Hepatic stellate cell (primary cell): ENCODE data around the gene ST6GALNAC3.
A peak's percentile ranks its signal among the peaks of the same experiment; 100 is the strongest.
"Not testable (repeated sequence)": the region's sequence is repeated elsewhere in the genome, so short reads cannot be mapped to it uniquely, and the experiment has no call there.

Experiments used
- DNase-seq: peaks from one replicate; pipeline ENCODE4 v3.0.0; 2011; ENCODE audit warnings: low spot score

Gene ST6GALNAC3

DNA sequence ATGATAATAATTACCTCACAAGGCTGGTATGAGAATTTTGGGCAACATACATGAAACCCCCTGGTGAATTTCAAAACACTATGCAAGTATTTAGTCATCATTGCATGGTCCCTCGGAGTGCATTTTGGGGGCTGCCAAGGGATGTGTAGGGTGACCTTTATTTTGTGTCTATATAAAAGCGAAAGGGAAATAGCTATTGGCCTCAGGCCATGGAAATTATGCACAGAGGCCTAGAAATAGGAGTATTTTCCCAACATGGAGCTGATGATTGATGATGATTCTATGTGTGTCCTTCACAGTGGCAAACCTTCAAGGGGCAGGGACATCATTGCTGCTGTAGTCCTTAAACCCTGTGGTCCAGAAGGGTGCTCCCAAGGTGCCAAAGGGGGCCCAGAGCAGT lies 265.5 kb downstream of the ST6GALNAC3 start:
- no peak for DNase-seq

DNA sequence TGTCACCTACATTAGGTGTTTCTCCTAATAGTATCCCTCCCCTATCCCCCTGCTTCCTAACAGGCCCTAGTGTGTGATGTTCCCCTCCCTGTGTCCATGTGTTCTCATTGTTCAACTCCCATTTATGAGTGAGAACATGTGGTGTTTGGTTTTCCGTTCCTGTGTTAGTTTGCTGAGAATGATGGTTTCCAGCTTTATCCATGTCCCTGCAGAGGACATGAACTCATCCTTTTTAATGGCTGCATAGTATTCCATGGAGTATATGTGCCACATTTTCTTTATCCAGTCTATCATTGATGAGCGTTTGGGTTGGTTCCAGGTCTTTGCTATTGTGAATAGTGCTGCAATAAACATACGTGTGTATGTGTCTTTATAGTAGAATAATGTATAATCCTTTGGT lies 267.3 kb downstream of the ST6GALNAC3 start:
- DNase-seq = not testable (repeated sequence)

DNA sequence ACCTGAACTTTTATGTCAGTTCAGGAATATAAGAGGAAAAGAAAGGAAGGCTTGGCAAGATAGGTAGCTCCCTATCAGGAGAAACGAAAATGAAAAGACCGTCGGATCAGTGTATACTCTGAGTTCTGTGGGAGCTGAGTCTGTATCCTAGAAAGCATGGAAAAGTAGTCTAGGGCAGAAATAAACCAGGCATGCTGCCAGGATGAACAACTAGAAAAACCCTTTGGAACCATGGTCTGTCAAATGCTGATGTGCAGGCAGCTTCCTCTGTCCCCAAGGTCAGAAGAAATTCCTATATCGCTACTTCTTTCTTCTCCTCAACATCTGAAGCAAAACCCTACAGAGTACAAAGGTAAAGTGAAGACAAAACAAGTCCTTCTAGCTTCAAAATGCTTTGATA lies 268.8 kb downstream of the ST6GALNAC3 start:
- DNase-seq = no peak

DNA sequence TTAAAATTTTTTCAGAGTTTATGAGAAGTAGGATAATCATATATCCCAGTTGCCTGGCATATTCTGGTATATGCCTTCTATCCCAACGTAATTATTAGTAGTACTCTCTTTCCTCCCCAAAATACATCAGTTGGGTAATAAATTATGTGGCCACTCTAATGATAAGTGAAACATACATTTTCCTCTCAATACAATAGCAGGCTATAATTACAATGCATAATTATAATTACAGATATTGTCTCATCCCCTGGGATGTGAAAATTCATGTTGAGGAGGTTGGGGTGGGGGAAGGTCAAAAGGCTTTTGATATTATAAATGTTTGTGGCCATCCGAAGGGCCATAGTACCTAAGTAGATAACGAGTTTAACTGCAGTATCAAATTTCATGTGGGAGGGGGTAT lies 277.1 kb downstream of the ST6GALNAC3 start:
- no peak for DNase-seq

DNA sequence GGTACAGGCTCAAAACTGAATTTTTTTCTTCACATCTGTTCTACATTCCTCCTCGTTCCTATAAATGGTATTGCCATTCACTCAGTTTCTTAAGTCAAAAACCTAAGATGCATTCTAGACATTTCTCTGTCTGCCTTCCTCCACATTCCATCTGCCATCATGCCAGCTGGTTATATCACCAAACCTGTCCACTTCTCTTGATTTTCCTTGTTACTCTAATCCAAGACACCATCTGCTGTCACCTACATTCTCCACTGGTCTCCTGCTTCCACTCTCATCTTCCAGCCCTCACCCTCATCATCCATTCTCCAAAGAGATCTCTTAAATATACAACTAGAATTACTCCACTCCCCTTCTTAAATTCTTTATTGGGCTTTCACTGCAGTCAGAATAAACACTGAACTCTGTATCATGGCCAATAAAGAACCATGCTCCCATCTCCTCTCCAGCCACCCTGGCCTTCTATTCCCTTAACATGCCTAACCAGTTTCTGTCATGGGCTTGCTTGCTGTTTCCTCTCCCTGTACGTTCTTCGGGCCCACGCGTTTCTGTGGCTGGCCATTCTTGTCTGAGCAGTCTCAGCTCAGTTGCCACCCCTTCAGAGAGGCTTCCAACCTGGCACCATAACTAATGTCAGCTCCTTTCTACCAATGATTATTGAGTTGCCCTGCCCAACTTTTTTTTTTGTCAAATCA lies 278.3 kb downstream of the ST6GALNAC3 start:
- DNase-seq = no peak

DNA sequence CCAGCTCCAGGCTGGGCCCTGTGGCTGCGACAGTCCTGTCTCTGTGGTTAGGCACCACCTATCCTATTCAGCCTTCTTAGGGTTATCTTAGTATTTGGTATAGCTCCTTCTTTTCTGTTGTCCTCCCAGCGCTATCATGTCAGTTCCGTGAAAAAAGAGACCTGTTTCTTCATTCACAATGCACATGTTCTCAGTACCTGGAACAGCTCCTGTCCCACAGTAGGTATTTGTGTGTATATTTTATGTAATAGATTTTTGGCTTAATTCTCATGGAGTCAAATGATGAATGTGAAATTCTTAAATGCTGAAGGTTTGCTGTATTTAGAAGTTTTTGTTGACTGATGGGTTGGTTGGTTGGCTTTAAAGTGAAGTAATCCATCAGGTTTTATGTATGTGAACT lies 279.7 kb downstream of the ST6GALNAC3 start:
- no peak for DNase-seq

DNA sequence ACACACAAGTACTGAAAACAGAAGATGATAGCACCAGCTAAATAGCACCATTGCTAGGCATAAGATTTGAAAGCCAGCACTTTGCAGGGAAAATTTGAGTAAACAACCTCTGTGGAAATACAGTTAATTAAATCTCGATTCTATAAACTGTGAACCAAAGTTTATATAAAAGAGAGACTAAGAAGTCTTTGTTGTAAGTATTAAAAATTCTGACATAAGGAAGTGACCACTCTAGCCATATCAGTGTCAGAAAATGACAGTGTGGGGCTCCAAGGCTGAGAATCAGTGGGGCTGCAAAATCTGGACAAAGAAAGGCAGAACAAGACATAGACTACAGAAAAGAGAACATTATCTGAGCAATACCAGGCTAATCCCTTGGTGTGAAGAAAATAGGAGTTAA lies 292.2 kb downstream of the ST6GALNAC3 start:
- no peak for DNase-seq

DNA sequence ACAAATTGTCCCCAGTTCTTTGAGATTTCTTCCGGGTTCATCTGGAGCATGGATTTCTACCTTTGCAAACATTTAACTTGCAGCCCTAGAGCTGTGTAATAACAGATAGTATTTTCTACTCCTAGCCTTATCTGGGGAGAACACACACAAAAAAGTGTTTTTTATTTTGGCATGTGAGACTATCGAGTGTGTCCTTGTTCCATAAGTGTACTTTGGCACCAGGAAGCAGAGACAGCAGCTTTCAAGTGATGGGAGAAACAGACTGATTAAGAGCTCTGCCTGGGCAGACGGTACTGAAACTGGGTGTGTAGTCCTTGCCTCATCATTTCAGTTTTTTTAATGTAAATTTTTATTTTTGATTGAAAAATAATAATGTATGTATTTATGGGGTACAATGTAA lies 297.4 kb downstream of the ST6GALNAC3 start:
- no peak for DNase-seq

DNA sequence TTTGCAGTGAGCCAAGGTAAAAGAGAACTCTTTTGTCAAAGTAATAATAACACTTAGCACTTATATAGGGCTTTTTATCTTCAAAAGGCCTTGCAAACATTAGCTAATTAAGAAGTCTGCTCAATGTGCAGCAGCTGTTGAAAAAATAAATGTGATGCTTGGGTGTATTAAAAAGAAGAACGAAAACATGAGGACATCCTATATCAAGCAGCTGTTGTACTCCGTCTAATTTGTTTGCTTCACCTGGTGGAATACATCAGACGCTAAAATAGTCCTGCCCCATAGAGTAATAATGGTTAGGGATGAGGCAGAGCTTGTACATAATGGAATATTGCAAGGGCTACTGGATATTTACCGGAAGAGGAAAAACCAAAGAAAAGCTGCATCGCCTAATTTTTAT lies 299.5 kb downstream of the ST6GALNAC3 start:
- DNase-seq = no peak

DNA sequence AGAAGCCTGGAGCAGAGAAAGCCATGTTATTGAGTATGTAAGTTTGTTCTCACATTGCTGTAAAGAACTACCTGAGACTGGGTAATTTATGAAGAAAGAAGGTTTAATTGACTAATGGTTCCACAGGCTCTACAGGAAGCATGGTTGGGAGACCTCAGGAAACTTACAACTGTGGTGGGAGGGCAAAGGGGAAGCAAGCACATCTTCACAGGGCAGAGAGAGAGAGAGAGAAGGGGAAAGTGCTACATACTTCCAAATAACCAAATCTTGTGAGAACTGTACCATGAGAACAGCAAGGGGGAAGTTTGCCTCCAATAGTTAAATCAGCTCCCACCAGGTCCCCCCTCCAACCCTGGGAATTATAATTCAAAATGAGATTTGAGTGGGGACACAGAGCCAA lies 302.7 kb downstream of the ST6GALNAC3 start:
- no peak for DNase-seq

DNA sequence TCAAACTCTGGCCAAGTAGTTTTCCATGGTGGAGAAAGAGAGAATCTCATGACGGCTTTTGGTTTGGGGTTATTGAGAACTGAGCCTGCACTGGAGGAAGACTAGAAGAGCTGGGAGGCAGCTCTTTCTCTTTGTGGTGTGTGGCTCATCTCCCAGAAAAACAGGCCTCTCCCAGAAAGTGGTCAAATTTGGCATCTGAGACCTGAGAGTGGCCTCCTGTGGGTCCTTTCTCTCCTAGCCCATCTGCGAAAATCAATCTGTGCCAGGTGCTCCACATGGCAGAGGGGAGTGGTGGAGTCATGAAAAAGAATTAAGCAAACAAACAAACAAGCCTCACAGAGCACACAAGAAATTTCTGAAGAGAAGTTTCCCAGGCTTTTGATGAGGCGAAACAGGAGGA lies 305.0 kb downstream of the ST6GALNAC3 start:
- no peak for DNase-seq

DNA sequence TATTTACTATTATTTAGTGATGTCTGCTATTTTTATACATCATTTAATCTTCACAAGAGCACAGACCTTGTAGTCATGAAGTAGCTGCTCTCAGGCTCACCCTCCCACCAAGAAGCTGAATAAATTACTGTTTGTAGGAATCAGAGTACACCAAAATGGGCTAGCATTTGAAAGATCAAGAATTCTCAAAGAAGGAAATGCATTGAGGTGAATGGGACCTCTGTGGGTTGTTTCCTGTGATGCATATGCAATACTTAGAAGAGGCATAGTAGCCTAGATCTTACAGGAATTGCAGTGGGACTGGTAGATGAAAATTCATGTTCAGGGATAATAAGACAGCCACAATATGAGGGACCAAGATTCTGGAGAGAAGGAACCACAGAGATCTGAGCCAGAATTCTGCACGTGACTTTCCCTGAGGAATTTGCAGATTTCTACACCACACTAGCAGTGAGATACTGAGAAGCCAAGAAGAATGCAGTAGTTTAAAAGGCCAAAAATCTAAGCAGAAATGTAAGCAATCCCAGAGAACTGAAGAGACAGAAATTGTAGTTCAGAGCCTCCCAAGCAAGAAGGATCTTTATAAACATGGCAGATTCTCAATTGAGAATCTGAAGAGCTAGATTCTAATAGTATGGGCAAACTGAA lies 307.0 kb downstream of the ST6GALNAC3 start:
- no peak for DNase-seq

DNA sequence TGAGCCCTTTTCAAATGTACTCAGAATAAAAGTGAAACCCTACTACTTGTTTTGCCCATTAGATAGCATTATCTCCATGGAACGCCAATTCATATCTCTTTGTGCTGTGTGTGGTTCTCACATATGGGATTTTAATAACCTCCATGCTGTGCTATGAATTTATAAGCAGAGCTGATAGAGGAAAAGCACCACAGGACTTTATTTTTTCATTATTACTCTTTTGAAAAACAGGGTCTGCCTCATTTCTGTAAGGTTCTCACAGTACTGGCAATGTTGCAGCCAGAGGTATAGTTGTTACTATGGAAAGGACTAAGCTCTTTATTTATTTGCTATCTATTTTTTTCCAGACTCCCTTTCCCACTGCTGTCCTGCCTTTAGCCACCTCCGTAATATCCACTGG lies 313.7 kb downstream of the ST6GALNAC3 start:
- no peak for DNase-seq

DNA sequence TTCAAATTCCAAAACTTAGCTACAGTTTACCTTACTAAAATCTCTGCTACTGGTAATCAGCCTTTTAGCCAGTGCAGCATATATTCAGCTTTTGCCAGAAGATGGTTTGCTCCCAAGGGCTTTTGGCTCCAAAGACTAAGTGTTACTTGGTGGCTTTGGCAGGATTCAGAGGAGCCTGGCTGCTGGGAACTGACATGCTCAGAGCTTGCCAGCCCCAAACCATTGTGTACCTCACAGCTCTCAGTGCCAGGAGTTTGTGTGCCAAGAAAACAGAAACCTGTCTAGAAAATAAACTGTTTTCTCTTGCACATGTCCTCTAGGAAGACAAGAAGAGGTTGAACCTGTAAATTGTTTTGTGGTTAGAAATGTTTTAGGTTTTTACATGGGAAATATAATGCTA lies 315.9 kb downstream of the ST6GALNAC3 start:
- no peak for DNase-seq

DNA sequence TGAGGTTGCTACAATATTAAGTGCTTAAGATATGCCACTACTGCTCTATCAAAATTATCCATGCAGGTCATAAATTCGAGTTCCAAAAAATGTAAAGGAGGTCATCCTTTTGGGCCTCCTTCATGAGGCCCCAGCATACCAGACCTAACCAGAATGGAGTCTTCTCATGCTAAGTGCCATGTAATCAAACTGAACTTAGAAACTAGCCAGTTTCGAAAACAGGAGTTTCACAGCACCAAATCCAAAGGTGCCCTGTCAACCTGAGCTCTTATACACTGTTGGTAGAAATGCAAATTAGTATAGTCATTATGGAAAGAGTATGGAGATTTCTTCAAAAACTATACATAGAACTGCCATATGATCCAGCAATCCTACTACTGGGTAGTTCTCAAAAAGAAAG lies 320.5 kb downstream of the ST6GALNAC3 start:
- no peak for DNase-seq

DNA sequence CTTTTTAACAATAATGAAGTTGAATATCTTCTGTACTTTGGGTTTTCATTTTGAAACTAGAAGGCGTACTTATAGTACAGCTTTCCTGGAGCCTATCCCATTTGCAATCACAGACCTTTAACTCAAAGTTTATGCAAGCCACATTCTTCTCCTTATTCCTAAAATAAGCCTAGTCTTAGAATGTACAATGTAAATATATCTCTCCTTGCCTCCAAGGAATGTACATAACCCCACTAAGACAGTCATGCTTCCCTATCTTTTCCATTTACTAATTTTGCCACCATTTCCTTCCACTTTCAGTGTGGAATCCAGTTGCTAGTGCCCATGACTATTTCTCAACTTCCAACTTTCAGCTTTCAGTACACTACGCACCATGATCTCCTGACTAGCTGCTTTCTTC lies 327.6 kb downstream of the ST6GALNAC3 start:
- DNase-seq = no peak

DNA sequence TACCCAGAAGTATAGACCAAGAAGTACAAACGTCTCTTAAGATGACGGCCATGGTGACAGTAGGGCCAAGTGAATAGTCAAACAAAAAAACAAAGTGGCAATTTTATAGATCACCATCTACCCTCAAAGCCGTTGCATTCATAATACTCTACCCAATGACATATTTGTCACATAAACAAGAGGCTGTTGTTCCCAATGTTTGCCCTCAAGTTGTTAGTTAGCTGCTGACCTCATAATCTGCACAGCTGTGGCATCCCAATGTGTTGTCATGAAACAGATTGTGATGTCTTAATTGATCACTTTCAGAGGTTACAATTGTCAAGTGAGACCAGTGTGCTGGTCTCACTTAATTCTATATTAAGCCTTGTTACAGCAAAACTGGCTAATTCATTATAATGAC lies 333.8 kb downstream of the ST6GALNAC3 start:
- DNase-seq = no peak

DNA sequence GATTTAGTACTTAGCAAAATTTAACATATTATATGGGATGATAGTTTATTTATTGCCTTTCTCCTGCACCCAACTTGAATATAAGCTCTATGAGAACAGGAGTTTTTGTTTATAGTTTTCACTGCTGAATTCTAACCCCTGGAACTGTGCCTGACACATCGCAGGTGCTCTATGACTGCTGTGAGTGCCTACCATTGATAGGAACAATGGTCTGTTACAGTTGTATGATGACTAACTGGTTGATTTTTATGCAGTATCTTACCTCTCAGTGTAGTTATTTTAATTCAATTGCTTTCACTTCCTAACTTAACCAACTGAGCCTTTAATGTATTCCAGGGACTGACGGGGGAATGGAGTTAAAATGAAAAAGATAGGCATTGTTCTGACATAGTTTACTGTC lies 336.0 kb downstream of the ST6GALNAC3 start:
- DNase-seq = no peak

DNA sequence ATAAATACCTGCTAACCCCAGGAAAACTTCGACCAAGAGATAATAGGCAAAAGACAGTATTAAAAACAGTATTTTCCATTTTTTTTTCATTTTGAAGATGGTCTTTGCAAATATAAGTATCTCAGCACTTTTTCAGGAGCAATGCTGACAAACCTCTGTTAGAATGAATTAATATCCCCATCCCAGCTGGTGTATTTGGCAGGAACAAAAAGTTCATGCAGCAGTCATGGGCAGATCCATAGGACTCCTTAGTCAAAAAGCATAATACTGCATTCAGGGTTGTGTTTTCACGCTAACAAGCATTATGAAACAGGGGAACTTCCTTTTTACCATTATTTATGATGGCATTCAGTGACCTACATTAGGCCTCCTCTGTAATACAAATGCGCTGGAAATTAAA lies 344.0 kb downstream of the ST6GALNAC3 start:
- DNase-seq = no peak

DNA sequence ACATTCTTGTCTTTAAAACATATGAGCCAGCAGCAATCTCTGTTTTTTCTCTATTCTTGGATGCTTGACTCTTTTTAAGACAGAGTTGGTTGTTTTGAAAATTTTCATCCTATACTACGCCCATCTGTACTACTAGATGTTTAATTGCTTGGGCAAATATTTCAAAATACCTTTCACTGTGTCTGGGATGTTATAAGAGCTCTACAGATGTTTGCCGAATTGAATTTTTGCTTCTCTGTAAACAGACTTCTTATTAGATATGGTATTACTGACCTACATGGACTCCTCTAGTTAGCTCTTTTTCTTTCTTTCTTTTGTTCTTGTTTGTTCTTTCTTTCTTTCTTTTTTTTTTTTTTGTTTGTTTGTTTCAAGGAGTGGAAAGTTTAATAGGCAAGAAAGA lies 345.1 kb downstream of the ST6GALNAC3 start:
- DNase-seq = no peak

DNA sequence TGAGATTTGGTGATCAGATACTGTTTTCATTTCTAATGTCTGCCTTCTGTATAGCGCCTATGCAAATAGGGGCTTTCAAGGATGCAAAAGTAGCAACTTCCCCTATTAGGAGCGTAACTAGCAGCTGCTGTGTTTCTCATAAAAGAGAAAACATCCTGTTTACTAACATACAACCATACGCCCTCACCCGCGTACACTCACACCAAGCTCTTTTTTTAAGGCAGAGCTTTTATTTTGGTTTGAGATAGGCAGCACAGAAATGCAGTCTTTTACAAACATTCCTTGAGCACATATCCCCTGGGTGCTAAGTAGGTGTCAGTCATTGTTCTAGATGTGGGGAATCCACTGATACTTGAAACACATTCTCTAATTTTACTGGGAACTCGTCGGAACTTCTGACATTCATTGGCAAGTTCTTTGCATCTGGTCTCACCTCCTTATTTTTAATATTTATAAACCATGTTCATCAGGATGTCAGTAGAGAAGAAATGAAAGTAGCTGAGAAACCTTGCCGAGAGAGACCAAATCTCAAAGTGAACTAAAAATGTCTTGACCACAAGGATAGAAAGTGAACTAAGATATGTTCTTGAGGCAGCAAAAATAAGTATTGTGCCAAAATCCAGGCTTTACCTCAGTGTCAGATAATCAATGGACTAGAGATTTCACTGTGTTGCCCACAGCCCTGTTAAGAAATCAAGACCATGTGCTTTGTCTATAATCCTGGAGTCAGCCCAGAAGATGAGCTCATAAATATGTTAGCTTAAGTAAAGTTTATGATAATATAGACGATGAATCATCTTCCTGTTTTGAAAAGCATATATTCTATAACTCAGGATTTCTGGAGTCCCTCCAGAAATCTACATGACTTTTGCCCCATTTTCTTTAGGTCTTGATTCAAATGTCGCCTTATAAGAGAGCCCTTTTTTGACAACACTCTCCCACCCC lies 350.9 kb downstream of the ST6GALNAC3 start:
- peak; percentile 1 for DNase-seq

DNA sequence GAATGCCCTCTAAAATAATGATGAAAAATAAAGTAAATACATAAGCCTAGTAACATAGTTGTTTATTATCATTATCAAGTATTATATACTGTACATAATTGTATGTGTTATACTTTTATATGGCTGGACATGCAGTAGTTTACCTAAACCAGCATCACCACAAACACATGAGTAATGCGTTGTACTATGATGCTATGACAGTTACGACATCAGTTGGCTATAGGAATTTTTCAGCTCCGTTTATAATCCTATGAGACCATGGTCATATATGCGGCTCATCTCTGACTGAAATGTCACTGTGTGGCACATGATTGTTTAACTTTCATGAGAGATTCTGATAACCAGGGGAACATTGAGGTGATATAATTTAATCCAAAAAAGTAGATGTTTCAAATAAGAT lies 352.1 kb downstream of the ST6GALNAC3 start:
- DNase-seq = no peak

DNA sequence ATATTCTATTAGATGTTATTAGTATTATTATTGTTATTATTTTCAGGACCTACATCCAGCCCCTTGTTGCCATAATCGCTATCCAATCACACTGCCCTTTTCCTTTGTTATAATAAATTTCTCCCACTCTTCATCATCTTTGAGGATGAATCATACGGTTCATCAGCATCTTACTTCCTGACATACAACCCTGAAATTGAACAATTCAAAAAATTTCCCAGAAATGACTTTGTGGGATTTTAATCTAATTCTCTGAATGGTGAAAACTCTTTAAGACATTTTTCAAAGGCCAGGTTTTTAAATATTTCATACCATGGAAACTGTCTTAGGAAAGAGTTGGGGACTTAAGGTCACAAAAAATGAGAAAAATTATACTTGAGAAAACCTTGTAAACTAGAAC lies 353.5 kb downstream of the ST6GALNAC3 start:
- DNase-seq = no peak
